Fibroblast of lung (primary cell): ENCODE data around the gene SPSB2. TPM values are rescaled to one million over a fixed set of nuclear protein-coding genes. Genes with fewer than 3 reads are reported as not detected.
A peak's percentile ranks its signal among the peaks of the same experiment; 100 is the strongest.

Experiments used
- DNase-seq, 2 donors: peaks; one replicate each; pipeline versions ENCODE4 v3.0.0 to v3.0.0-alpha.2; 2010; ENCODE audit warnings: low read depth in 2 of 2
- H2AFZ ChIP-seq: 2 replicates; pipeline ENCODE4 v1.5.1; 2012; ENCODE audit warnings: low read length, control low read depth, inconsistent platforms
- H3K27ac ChIP-seq: 2 replicates; pipeline ENCODE4 v1.5.1; 2011; ENCODE audit warnings: low read length, control low read depth; ENCODE audit not compliant: insufficient read depth
- H3K27me3 ChIP-seq: 2 replicates; pipeline ENCODE4 v1.5.1; 2011; ENCODE audit warnings: mild to moderate bottlenecking, low read length; ENCODE audit not compliant: control insufficient read depth, insufficient read depth
- H3K36me3 ChIP-seq: 2 replicates; pipeline ENCODE4 v1.5.1; 2011; ENCODE audit warnings: low read length; ENCODE audit not compliant: control insufficient read depth, insufficient read depth
- H3K4me1 ChIP-seq: 2 replicates; pipeline ENCODE4 v1.5.1; 2011; ENCODE audit warnings: low read length; ENCODE audit not compliant: control insufficient read depth, insufficient read depth; ENCODE audit errors: extremely low read depth
- H3K4me2 ChIP-seq: 2 replicates; pipeline ENCODE4 v1.5.1; 2011; ENCODE audit warnings: low read length, control low read depth; ENCODE audit not compliant: insufficient read depth; ENCODE audit errors: extremely low read depth
- H3K4me3 ChIP-seq, 4 experiments: fragments of 200-600 bp in 1 of 4; sonication (generic) in 1 of 4; replicated peaks in 1 of 4; 2 replicates each; pipeline ENCODE4 v1.5.1; 2011 to 2016; ENCODE audit warnings: low read length in 4 of 4, low read depth in 3 of 4, mild to moderate bottlenecking in 3 of 4, control low read depth in 2 of 4, inconsistent platforms in 1 of 4, mixed read lengths in 1 of 4; ENCODE audit not compliant: insufficient read depth in 1 of 4; ENCODE audit errors: control extremely low read depth in 1 of 4
- H3K79me2 ChIP-seq: 2 replicates; pipeline ENCODE4 v1.5.1; 2012; ENCODE audit warnings: mild to moderate bottlenecking, low read length, inconsistent platforms; ENCODE audit not compliant: control insufficient read depth, insufficient read depth
- H3K9ac ChIP-seq: 2 replicates; pipeline ENCODE4 v1.5.1; 2011; ENCODE audit warnings: mild to moderate bottlenecking, low read length, control low read depth; ENCODE audit not compliant: insufficient read depth
- H3K9me3 ChIP-seq: 2 replicates; pipeline ENCODE4 v1.5.1; 2012; ENCODE audit warnings: low read depth, low read length; ENCODE audit not compliant: control insufficient read depth, insufficient read depth
- H4K20me1 ChIP-seq: 2 replicates; pipeline ENCODE4 v1.5.1; 2011; ENCODE audit warnings: low read length; ENCODE audit not compliant: control insufficient read depth, insufficient read depth; ENCODE audit errors: extremely low read depth
- EZH2 ChIP-seq: IDR thresholded peaks from 2 replicates; pipeline ENCODE4 v1.5.1; 2012; ENCODE audit warnings: low read length, control low read depth, mild to moderate bottlenecking; ENCODE audit errors: missing control alignments
- polyA plus RNA-seq, 2 donors: library from polyadenylated mRNA; depleted of rRNA in 1 of 2; stranded (reverse) in 1 of 2; unstranded in 1 of 2; fragments of >200 nt; gene quantifications; 2 replicates each; pipeline ENCODE4 v1.2.1, GENCODE V29; 2011 to 2012; ENCODE audit warnings: missing spikeins in 1 of 2
- total RNA-seq: library from RNA; depleted of rRNA; stranded (reverse); fragments of >200 nt; gene quantifications from 2 replicates; pipeline ENCODE4 v1.2.1, GENCODE V29; 2014
- TF ChIP-seq, protein P1 (sequence below), 2 donors: IDR thresholded peaks in 1 of 2; conservative IDR thresholded peaks in 1 of 2; 1 replicate in 1 of 2; 2 replicates in 1 of 2; pipeline ENCODE4 v1.5.1; 2011 to 2012; ENCODE audit warnings: low read length in 2 of 2, control low read depth in 1 of 2, inconsistent platforms in 1 of 2, low read depth in 1 of 2, mild to moderate bottlenecking in 1 of 2

Gene SPSB2
- total and polyA plus RNA-seq, 2 donors (not counting 1 experiment from before 2014, with no cell fraction given): 1.8 to 12.7 TPM

DNA sequence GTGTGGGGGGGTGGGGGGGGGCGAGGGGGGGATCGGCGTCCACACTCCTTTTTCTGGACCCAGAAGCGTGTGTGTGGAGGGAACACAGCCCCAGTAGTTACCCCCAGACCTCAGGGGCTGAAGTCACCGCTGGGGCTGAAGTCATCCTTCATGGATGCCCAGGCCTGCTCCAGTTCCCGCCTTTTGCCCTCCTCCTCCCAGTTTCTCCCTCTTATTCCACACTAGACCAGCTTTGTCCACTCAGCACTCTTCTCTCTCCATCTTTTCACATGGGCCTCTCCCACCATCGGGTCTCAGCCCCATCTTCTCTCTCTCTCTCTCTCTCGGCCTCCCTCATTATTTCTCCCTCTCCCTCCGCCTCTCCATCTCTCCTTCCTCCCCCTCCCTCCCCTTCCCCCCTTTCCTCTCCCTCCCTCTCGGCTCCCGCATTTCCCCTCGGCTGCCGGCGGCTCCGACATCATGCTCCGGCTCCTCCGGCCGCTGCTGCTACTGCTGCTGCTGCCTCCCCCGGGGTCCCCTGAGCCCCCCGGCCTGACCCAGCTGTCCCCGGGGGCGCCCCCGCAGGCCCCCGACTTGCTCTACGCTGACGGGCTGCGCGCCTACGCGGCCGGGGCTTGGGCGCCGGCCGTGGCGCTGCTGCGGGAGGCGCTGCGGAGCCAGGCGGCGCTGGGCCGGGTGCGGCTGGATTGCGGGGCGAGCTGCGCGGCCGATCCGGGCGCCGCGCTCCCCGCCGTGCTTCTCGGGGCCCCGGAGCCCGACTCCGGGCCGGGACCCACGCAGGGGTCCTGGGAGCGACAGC, 44.9 kb downstream of the SPSB2 start, which contains the start of gene P3H3:
TSS of gene P3H3 (plus strand) at position 426 of the 799 bp plus-strand sequence. CDS start at position 460, 34 bp downstream.
- Histone ChIP-seq H3K27me3 (no peaks in the 10 kb centered on the region), H3K36me3 (peaks cover 20% of the 10 kb centered on the region), H3K4me3 (peak within 1 kb of the TSS; percentile 73 to 97 (median 94)), H3K27ac (peak within 1 kb of the TSS; percentile 90), H3K79me2 (peaks cover 26% of the 10 kb centered on the region), H4K20me1 (no peaks in the 10 kb centered on the region), H3K4me1 (peaks cover 18% of the 10 kb centered on the region), H3K4me2 (peak within 1 kb of the TSS; percentile 88), H3K9me3 (no peaks in the 10 kb centered on the region), H3K9ac (peak within 1 kb of the TSS; percentile 91), H2AFZ (peak within 1 kb of the TSS; percentile 62)
- DNase-seq: peak; percentile 54 to 56
- TF ChIP-seq, protein P1, sequence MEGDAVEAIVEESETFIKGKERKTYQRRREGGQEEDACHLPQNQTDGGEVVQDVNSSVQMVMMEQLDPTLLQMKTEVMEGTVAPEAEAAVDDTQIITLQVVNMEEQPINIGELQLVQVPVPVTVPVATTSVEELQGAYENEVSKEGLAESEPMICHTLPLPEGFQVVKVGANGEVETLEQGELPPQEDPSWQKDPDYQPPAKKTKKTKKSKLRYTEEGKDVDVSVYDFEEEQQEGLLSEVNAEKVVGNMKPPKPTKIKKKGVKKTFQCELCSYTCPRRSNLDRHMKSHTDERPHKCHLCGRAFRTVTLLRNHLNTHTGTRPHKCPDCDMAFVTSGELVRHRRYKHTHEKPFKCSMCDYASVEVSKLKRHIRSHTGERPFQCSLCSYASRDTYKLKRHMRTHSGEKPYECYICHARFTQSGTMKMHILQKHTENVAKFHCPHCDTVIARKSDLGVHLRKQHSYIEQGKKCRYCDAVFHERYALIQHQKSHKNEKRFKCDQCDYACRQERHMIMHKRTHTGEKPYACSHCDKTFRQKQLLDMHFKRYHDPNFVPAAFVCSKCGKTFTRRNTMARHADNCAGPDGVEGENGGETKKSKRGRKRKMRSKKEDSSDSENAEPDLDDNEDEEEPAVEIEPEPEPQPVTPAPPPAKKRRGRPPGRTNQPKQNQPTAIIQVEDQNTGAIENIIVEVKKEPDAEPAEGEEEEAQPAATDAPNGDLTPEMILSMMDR (conservative IDR thresholded peaks at IDR 0.05 in 1 of 2, IDR thresholded peaks at IDR 0.05 in 1 of 2; ENCODE audit: low read depth in 1 of 2, low read length in 2 of 2): peak in 1 of 2 donors; percentile 3
- TF ChIP-seq EZH2: no peak

GRCh38 chr12:6827437-6827911, 45.6 kb downstream of the SPSB2 start:
- peak; percentile 78 to 83 for DNase-seq
- H3K27ac ChIP-seq: peak overlapping the region; percentile 78

More at GRCh38 chr12:6827437-6827911, 45.6 kb downstream of the SPSB2 start:
- no peak for TF ChIP-seq EZH2
- TF ChIP-seq, protein P1 (conservative IDR thresholded peaks at IDR 0.05 in 1 of 2, IDR thresholded peaks at IDR 0.05 in 1 of 2; ENCODE audit: low read depth in 1 of 2, low read length in 2 of 2): no peak
- peaks cover 2% of the 10 kb centered on the region for H3K27me3 ChIP-seq
- peak overlapping the region in 3 of 4 experiments; percentile 19 to 40 (median 34) for H3K4me3 ChIP-seq
- peak overlapping the region; percentile 73 for H3K4me2 ChIP-seq
- H3K4me1 ChIP-seq: peaks cover 18% of the 10 kb centered on the region
- H2AFZ ChIP-seq: peak overlapping the region; percentile 21
- no peaks in the 10 kb centered on the region for H4K20me1 ChIP-seq
- H3K79me2 ChIP-seq: peaks cover 26% of the 10 kb centered on the region
- no peaks in the 10 kb centered on the region for H3K9me3 ChIP-seq
- H3K36me3 ChIP-seq: peaks cover 20% of the 10 kb centered on the region
- peak overlapping the region; percentile 51 for H3K9ac ChIP-seq
